GM19043 (cell line): ENCODE measurements around the gene ABHD16B.
A peak's percentile ranks its signal among the peaks of the same experiment; 100 is the strongest.
"Not testable (repeated sequence)": the region's sequence is repeated elsewhere in the genome, so short reads cannot be mapped to it uniquely, and the experiment has no call there.

ENCODE experiments used
- ATAC-seq: cut with Tn5 transposase; IDR thresholded peaks from one replicate; pipeline ENCODE4 v1.9.1; 2021; ENCODE audit warnings: low read depth; ENCODE audit not compliant: unreplicated experiment

Gene ABHD16B

GRCh38 chr20:63854069-63854765, 7.1 kb upstream of the ABHD16B start:
- ATAC-seq: no peak

DNA sequence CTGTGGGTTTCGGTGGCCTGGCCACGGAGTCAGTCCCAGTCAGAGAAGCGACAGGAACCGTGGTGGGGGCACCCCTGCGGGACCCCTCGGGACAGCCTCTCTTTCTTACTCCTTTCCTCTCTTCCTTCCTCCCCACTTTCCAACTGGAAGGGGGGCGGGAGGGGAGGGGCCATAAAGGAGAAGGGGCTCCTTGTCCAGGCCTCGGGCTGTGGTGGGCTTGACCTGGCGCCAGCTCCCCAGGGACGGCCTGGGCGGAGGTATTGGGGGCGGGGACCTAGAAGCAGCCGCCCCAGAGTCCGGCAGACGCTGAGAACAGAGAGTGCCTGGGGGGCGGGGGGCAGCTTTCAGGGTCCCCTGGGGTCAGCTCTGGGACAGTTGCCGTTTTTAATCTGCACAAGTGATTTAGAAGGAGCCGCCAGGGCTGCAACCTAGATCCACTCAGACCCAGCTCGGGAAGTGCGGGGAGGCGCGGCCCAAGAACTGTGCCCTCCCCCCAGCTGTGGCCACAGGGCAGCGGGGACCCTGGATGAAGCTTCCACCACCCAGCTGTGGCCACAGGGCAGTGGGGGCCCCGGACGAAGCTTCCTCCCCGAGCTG, 6.4 kb upstream of the ABHD16B start:
- ATAC-seq: no peak

DNA sequence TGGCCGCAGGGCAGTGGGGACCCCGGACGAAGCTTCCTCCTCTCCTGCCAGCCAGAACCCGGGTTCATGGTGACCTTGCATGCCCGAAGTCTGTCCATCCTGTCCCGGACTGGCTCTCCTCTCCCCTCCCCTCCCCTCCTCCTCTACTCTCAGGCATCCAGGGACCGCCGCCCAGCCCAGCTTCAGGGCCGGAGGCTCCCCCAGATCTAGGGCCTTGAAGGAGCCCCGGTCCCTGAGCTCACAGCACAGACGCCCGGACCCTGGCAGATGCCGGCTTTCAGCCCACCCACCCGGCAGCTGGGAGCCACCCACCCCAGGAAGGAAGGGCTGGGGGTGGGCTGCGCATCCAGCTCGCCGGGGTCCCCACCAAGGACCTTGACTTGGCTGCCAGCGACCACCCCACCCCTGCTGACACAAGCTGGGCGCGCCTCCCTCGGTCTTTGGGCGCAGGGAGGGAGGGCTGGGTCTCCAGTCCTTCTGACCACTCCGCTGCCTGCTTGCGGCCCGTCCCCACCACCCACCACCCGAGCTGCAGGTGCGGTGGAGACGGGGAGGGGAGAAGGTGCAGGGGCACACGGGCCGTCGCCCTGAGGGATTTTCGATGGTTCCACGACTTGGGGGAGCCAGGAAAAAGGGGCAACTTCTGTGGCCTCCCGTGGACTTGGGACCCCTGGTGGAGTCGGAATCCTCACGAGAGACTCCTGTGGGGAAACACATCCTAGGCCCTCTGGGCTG, 5.8 kb upstream of the ABHD16B start:
- no peak for ATAC-seq

DNA sequence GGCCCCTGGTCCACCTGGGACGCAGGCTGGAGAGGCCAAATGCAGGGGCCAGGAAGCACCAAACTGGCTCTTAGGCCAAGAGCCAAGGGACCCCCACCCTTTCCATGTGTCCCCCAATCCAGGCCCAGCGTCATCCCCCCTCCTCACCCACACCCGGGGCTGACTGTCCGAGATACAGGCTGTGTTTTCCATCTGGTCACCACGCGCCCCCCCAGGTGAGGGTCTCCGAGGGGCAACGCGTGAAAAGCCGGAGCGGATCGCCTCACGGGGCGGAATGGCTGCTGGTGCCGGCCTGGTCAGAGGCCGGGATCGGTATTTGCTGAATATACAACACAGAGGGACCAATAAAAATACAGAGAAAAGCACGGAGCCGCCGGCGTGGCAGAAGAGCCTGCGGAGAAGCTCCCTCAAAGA, 5.2 kb upstream of the ABHD16B start:
- no peak for ATAC-seq

- ATAC-seq: no peak
Observed at GRCh38 chr20:63857764-63858392, 3.4 kb upstream of the ABHD16B start.

DNA sequence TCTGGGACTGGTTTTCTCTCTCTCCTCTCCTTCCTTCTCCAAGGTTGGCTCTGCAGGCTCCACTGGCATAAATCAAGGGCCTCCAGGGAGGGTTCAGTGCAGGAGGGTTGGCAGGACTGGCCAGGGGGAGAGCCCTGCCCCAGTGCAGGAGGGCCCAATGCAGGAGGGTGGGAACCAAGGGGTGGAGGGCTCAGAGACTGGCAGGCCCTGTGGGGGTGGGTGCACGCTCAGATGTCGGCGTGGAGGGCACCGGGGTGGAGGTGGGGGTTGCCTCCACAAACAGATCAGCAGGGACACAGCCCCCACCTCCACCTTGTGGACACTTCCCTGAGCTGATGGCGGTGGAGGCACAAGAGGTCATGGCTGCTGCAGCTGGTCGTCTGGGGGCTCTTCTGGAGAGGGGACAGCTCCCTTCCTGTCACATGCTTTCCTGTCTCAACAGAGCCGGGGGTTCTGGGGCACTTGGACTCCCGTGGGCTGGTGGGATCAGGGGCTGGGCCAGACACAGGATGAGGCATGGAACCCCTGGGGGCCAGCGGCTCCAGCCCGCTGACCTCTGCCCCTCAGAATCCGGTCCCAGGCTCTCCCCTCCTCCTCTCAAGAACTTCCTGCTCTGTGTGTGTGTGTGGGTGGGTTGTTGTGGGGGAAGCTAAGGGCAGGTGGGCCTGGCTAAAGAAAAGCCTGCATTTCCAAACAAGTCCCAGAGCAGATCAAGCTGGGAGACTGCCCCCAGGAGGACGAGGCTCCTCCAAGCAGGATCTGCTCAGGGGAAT, 2.7 kb upstream of the ABHD16B start:
- no peak for ATAC-seq

DNA sequence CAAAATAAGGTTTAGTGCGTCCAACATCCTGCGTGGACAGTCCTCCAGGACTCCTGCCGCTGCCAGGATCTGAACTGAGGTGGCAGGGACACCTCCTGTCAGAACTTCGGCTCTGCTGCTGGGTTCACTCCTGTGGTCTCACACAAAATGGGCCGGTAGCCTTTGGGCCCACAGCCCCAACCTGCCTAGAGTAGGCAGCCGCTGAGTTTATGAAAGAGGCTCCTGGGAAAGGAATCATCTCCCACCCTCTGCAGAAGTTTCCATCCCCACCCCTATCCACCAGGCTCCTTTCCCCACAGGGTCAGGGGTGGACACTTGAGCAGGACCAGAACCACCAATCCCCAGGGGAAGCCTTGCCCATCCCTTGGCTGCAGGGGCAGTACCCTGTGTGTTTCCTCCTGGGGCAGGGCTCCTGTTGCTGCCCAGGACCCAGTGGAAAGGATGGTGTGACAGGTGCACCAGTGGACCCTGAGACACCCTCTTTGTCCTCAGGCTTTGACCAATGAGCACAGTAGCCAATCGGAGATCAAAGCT, 2.1 kb upstream of the ABHD16B start:
- no peak for ATAC-seq

- ATAC-seq: no peak
Observed at GRCh38 chr20:63860325-63861051, 810 bp upstream of the ABHD16B start.

GRCh38 chr20:63861981-63862901, 943 bp downstream of the ABHD16B start:
- no peak for ATAC-seq

DNA sequence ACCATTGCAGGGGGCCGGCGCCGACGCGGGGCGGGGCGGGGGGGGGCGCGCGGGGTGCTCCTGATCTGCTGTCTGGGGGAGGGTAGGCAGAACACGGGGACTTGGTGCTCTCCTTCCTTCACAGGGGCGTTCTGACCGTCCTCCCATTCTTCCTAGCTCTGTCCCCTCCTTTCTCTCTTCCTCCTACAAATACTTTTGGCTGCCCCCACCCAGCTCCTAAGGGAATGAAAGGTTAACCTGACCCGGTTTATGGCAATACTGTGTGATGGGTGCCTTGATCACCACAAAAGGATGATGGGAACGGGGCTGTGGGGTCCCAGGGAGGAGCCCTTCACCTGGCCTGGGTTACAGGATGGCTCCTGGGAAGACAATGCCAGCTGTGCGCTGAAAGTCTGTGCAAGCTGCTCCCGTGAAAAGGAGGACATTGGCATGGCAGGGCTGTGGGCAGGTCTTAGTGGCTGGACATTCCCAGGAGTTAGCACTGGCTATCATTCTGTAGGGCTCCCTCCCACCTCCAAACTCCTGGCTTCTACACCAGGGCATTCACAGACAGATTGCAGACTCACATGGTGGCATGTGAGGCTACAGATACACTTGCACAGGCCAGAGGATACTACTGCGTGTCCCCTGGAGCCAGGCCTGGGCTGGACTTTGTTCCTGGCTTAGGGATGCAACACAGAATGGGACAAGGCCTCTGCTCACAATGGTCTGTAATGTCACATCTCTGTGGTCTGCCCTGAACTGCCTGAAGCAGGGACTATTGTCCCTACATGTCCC, 1.9 kb downstream of the ABHD16B start:
- ATAC-seq: no peak

GRCh38 chr20:63863798-63864544, 2.7 kb downstream of the ABHD16B start:
- ATAC-seq: peak; percentile 68

DNA sequence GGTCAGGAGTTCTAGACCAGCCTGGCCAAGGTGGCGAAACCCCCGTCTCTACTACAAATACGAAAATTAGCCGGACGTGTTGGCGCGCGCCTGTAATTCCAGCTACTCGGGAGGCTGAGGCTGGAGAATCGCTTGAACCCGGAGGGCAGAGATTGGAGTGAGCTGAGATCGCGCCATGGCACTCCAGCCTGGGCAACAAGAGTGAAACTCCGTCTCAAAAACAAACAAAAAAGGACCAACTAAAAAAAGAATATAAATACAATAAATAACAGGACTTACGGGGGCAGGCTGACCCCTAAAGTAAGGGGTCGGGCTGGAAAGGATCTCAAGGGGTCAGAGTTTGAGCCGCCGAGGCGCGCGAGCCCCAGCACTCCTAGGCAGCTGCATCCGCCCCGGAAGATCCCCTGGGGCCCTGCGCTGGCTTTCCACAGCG, 3.3 kb downstream of the ABHD16B start:
- no peak for ATAC-seq

GRCh38 chr20:63864978-63865640, 3.8 kb downstream of the ABHD16B start, which contains the start of gene TPD52L2:
Gene TPD52L2 (plus strand): TSS chr20:63865270. CDS start chr20:63865366, 96 bp downstream.
- peak; percentile 67 for ATAC-seq

GRCh38 chr20:63867042-63867441, 5.7 kb downstream of the ABHD16B start:
- not testable (repeated sequence) for ATAC-seq

DNA sequence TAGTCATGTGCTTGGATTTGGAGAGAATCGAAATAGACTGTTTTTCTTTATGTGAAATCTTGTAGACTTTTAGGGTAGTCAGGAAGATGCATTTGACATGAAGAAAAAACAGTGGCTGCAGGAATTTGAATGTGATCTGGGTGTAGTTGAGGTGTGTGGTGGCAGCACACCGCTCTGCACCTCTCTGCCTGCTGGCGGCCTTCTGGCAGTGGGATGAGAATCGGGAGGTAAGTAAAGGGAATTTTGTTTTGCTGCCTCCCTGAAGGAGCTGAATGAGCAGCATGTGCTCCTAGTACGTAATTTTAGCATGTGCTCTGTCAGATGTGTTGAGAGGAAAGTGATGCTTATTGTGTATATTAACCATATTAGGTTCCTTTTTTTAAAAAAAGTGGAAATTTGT, 7.0 kb downstream of the ABHD16B start:
- ATAC-seq: no peak

DNA sequence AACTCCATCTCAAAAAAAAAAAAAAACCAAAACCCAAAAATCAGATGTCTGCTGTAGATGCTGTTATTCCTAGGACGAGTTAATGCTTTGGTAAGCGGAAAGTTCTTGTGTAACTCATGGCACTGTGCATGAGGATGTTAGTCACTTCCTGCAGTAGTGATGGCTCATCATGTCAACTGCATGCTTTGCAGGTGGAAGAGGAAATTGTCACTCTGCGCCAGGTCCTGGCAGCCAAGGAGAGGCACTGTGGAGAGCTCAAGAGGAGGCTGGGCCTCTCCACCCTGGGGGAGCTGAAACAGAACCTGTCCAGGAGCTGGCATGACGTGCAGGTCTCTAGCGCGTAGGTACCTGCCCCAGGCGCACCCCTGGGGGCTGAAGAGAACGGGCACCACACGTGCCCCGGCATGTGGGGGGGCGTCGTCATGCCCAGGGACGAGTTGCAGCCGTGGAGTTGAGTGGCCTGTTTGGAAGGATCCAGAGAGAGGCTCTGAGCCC, 12.2 kb downstream of the ABHD16B start:
- ATAC-seq: no peak
